HG03095 (cell line): ENCODE results near the gene HLA-DQA1.
"Not testable (repeated sequence)": the region's sequence is repeated elsewhere in the genome, so short reads cannot be mapped to it uniquely, and the experiment has no call there.

Experiments used
- ATAC-seq: cut with Tn5 transposase; IDR thresholded peaks from one replicate; pipeline ENCODE4 v1.9.1; 2021; ENCODE audit warnings: moderate library complexity; ENCODE audit not compliant: unreplicated experiment

The HLA-DQA1 gene

GRCh38 chr6:32621372-32621771, 15.8 kb upstream of the HLA-DQA1 start:
- ATAC-seq: no peak

GRCh38 chr6:32622545-32623401, 14.4 kb upstream of the HLA-DQA1 start:
- ATAC-seq: peak; percentile 62

GRCh38 chr6:32623693-32624092, 13.5 kb upstream of the HLA-DQA1 start:
- ATAC-seq: no peak

GRCh38 chr6:32624565-32624964, 12.6 kb upstream of the HLA-DQA1 start:
- no peak for ATAC-seq

GRCh38 chr6:32625137-32625536, 12.1 kb upstream of the HLA-DQA1 start:
- ATAC-seq: no peak

- no peak for ATAC-seq
Observed at GRCh38 chr6:32627249-32627648, 10.0 kb upstream of the HLA-DQA1 start.

GRCh38 chr6:32627831-32628230, 9.4 kb upstream of the HLA-DQA1 start:
- peak; percentile 35 for ATAC-seq

GRCh38 chr6:32629793-32630192, 7.4 kb upstream of the HLA-DQA1 start:
- not testable (repeated sequence) for ATAC-seq

GRCh38 chr6:32635526-32636123, 1.6 kb upstream of the HLA-DQA1 start:
- ATAC-seq: no peak

GRCh38 chr6:32637883-32638282, 677 bp downstream of the HLA-DQA1 start:
- no peak for ATAC-seq

- ATAC-seq: no peak
Observed at GRCh38 chr6:32638532-32639219, 1.5 kb downstream of the HLA-DQA1 start.

- no peak for ATAC-seq
Observed at GRCh38 chr6:32639440-32640394, 2.5 kb downstream of the HLA-DQA1 start.

- ATAC-seq: no peak
Observed at GRCh38 chr6:32641122-32641521, 3.9 kb downstream of the HLA-DQA1 start.

- not testable (repeated sequence) for ATAC-seq
Observed at GRCh38 chr6:32641785-32642719, 4.8 kb downstream of the HLA-DQA1 start.

- no peak for ATAC-seq
Observed at GRCh38 chr6:32642720-32643106, 5.5 kb downstream of the HLA-DQA1 start.

- no peak for ATAC-seq
Observed at GRCh38 chr6:32643904-32644303, 6.7 kb downstream of the HLA-DQA1 start.

- no peak for ATAC-seq
Observed at GRCh38 chr6:32645047-32645703, 8.0 kb downstream of the HLA-DQA1 start.

GRCh38 chr6:32655203-32655710, 18.1 kb downstream of the HLA-DQA1 start:
- no peak for ATAC-seq

GRCh38 chr6:32657329-32657728, 20.1 kb downstream of the HLA-DQA1 start:
- ATAC-seq: not testable (repeated sequence)
